Subcutaneous abdominal adipose tissue (tissue), 5 donors: ENCODE results near the gene MDM1.

ENCODE experiments used
- H3K27ac ChIP-seq: one replicate; pipeline ENCODE4 v1.7.0; 2013; ENCODE audit warnings: low read depth, mild to moderate bottlenecking, inconsistent platforms, low read length, moderate library complexity
- H3K27me3 ChIP-seq, 5 donors: one replicate each; pipeline ENCODE4 v1.7.0; 2013; ENCODE audit warnings: low read length in 5 of 5, inconsistent platforms in 1 of 5; ENCODE audit not compliant: control insufficient read depth in 5 of 5, insufficient read depth in 4 of 5
- H3K36me3 ChIP-seq, 5 donors: one replicate each; pipeline ENCODE4 v1.7.0; 2013; ENCODE audit warnings: low read length in 5 of 5; ENCODE audit not compliant: control insufficient read depth in 5 of 5, insufficient read depth in 5 of 5
- H3K4me1 ChIP-seq, 5 donors: one replicate each; pipeline ENCODE4 v1.7.0; 2013; ENCODE audit warnings: low read length in 5 of 5, mild to moderate bottlenecking in 3 of 5, moderate library complexity in 1 of 5; ENCODE audit not compliant: control insufficient read depth in 5 of 5, insufficient read depth in 5 of 5
- H3K4me3 ChIP-seq, 5 donors: one replicate each; pipeline ENCODE4 v1.7.0; 2013; ENCODE audit warnings: low read length in 5 of 5, low read depth in 1 of 5
- H3K9ac ChIP-seq, 5 donors: one replicate each; pipeline ENCODE4 v1.7.0; 2013; ENCODE audit warnings: low read length in 5 of 5, mild to moderate bottlenecking in 4 of 5, moderate library complexity in 3 of 5
- H3K9me3 ChIP-seq, 5 donors: one replicate each; pipeline ENCODE4 v1.7.0; 2013; ENCODE audit warnings: low read length in 5 of 5; ENCODE audit not compliant: control insufficient read depth in 5 of 5
- donor health status: healthy.
- donor health status: healthy.
- donor health status: healthy.
- donor health status: healthy.
- donor health status: healthy.

Gene MDM1

GRCh38 chr12:68370006-68370590, 37.9 kb upstream of the MDM1 start:
- Histone ChIP-seq H3K36me3 (no peaks in the 10 kb centered on the region), H3K27ac (peak overlapping the region; percentile 3), H3K9me3 (no peaks in the 10 kb centered on the region), H3K27me3 (no peaks in the 10 kb centered on the region), H3K4me3 (no peak overlapping the region), H3K9ac (no peak overlapping the region), H3K4me1 (peaks cover 4 to 26% (median 18%) of the 10 kb centered on the region in 5 donors)

GRCh38 chr12:68368327-68368726, 36.2 kb upstream of the MDM1 start:
- no peak overlapping the region for H3K27ac ChIP-seq

GRCh38 chr12:68367903-68368302, 35.7 kb upstream of the MDM1 start:
- H3K27me3 ChIP-seq, result no peaks in the 10 kb centered on the region
- no peaks in the 10 kb centered on the region for H3K9me3 ChIP-seq
- H3K4me3 ChIP-seq, result no peak overlapping the region
- peaks cover 10 to 27% (median 24%) of the 10 kb centered on the region in 5 donors for H3K4me1 ChIP-seq
- no peaks in the 10 kb centered on the region for H3K36me3 ChIP-seq
- H3K9ac ChIP-seq, result no peak overlapping the region
- H3K27ac ChIP-seq, result no peak overlapping the region

More at GRCh38 chr12:68368327-68368726, 36.2 kb upstream of the MDM1 start:
- Histone ChIP-seq H3K36me3 (no peaks in the 10 kb centered on the region), H3K9ac (no peak overlapping the region), H3K27me3 (no peaks in the 10 kb centered on the region), H3K4me1 (peaks cover 10 to 27% (median 24%) of the 10 kb centered on the region in 5 donors), H3K9me3 (no peaks in the 10 kb centered on the region), H3K4me3 (no peak overlapping the region)

GRCh38 chr12:68367116-68367515, 35.0 kb upstream of the MDM1 start:
- H3K36me3 ChIP-seq, result no peaks in the 10 kb centered on the region
- no peaks in the 10 kb centered on the region for H3K9me3 ChIP-seq
- no peak overlapping the region for H3K4me3 ChIP-seq

GRCh38 chr12:68364893-68365725, 32.9 kb upstream of the MDM1 start:
- no peaks in the 10 kb centered on the region for H3K27me3 ChIP-seq
- peak overlapping the region; percentile 57 to 73 (median 61) for H3K4me3 ChIP-seq
- no peaks in the 10 kb centered on the region for H3K9me3 ChIP-seq
- peaks cover 10 to 27% (median 24%) of the 10 kb centered on the region in 5 donors for H3K4me1 ChIP-seq
- no peaks in the 10 kb centered on the region for H3K36me3 ChIP-seq
- H3K27ac ChIP-seq, result peak overlapping the region; percentile 82
- H3K9ac ChIP-seq, result peak overlapping the region; percentile 31 to 85 (median 54)

More at GRCh38 chr12:68367116-68367515, 35.0 kb upstream of the MDM1 start:
- no peaks in the 10 kb centered on the region for H3K27me3 ChIP-seq
- H3K27ac ChIP-seq, result no peak overlapping the region
- peaks cover 10 to 27% (median 24%) of the 10 kb centered on the region in 5 donors for H3K4me1 ChIP-seq
- no peak overlapping the region for H3K9ac ChIP-seq

- Histone ChIP-seq H3K27ac (peak overlapping the region; percentile 82), H3K36me3 (no peaks in the 10 kb centered on the region), H3K4me3 (peak overlapping the region in 2 of 5 donors; percentile 60 to 73), H3K9ac (peak overlapping the region in 2 of 5 donors; percentile 31 to 45), H3K9me3 (no peaks in the 10 kb centered on the region), H3K27me3 (no peaks in the 10 kb centered on the region), H3K4me1 (peaks cover 10 to 28% (median 27%) of the 10 kb centered on the region in 5 donors)
Observed at GRCh38 chr12:68364328-68364727, 32.2 kb upstream of the MDM1 start.

GRCh38 chr12:68361953-68362352, 29.8 kb upstream of the MDM1 start:
- Histone ChIP-seq H3K9me3 (no peaks in the 10 kb centered on the region), H3K27ac (no peak overlapping the region), H3K9ac (no peak overlapping the region), H3K4me1 (peaks cover 10 to 27% (median 27%) of the 10 kb centered on the region in 5 donors), H3K4me3 (no peak overlapping the region), H3K36me3 (no peaks in the 10 kb centered on the region), H3K27me3 (no peaks in the 10 kb centered on the region)

GRCh38 chr12:68359674-68360073, 27.5 kb upstream of the MDM1 start:
- H3K9ac ChIP-seq, result peak overlapping the region in 1 of 5 donors; percentile 17
- peak overlapping the region; percentile 72 for H3K27ac ChIP-seq
- H3K4me3 ChIP-seq, result no peak overlapping the region
- no peaks in the 10 kb centered on the region for H3K27me3 ChIP-seq
- H3K9me3 ChIP-seq, result no peaks in the 10 kb centered on the region
- peaks cover 2 to 18% (median 16%) of the 10 kb centered on the region in 5 donors for H3K4me1 ChIP-seq
- no peaks in the 10 kb centered on the region for H3K36me3 ChIP-seq

- Histone ChIP-seq H3K4me3 (peak overlapping the region in 1 of 5 donors; percentile 19), H3K4me1 (peaks cover 0 to 14% (median 12%) of the 10 kb centered on the region in 5 donors), H3K27me3 (no peaks in the 10 kb centered on the region), H3K27ac (peak overlapping the region; percentile 72), H3K36me3 (no peaks in the 10 kb centered on the region), H3K9me3 (no peaks in the 10 kb centered on the region), H3K9ac (peak overlapping the region in 2 of 5 donors; percentile 19 to 41)
Observed at GRCh38 chr12:68358532-68359485, 26.6 kb upstream of the MDM1 start.
